Esophagus squamous epithelium (tissue), 5 donors: ENCODE measurements around the gene LKAAEAR1. TPM values are rescaled to one million over a fixed set of nuclear protein-coding genes. Genes with fewer than 3 reads are reported as not detected.

Experiments used
- DNase-seq: peaks from one replicate; lab custom pipeline; 2025; lab: John Stamatoyannopoulos, UW
- H3K27ac ChIP-seq, 4 donors: fragments of 200-600 bp; sonication (generic); one replicate each; pipeline ENCODE4 v1.5.1; 2016 to 2019; ENCODE audit warnings: mild to moderate bottlenecking in 1 of 4
- H3K27me3 ChIP-seq, 4 donors: fragments of 200-600 bp; sonication (generic); 1 replicate in 3 of 4; 2 replicates in 1 of 4; pipeline versions ENCODE4 v1.5.1 to v1.6.0; 2017 to 2021; ENCODE audit warnings: antibody characterized with exemption in 1 of 4
- H3K36me3 ChIP-seq, 3 donors: fragments of 200-600 bp; sonication (generic); one replicate each; pipeline ENCODE4 v1.5.1; 2016 to 2019
- H3K4me1 ChIP-seq, 3 donors: fragments of 200-600 bp; sonication (generic); one replicate each; pipeline ENCODE4 v1.5.1; 2017 to 2019
- H3K4me3 ChIP-seq, 4 donors: fragments of 200-600 bp; sonication (generic); 1 replicate in 3 of 4; 2 replicates in 1 of 4; pipeline ENCODE4 v1.5.1; 2016 to 2019; ENCODE audit warnings: mild to moderate bottlenecking in 2 of 4, moderate library complexity in 1 of 4
- H3K9me3 ChIP-seq, 3 donors: fragments of 200-600 bp; sonication (generic); one replicate each; pipeline ENCODE4 v1.5.1; 2016 to 2019
- POLR2A ChIP-seq, 4 donors: fragments of 450-650 bp; IDR thresholded peaks; one replicate each; pipeline ENCODE4 v1.6.1; 2017; ENCODE audit warnings: antibody characterized with exemption in 4 of 4, mild to moderate bottlenecking in 4 of 4, moderate library complexity in 3 of 4
- WGBS, 2 donors: methylation state at CpG; one replicate each; pipeline ENCODE4 v1.1.5; 2018; 5-methylcytosine and 5-hydroxymethylcytosine counted together
- intact Hi-C: fragments of 100-400 bp; cut with DNase I; formaldehyde crosslinking; loops from one replicate; pipeline ENCODE4 v1.15.0; 2022
- total RNA-seq, 4 donors: library from RNA; depleted of rRNA; stranded (reverse); fragments of >200 nt; gene quantifications; one replicate each; pipeline ENCODE4 v1.1.0, GENCODE V29; 2016
- TF ChIP-seq, protein P1 (sequence below), 6 experiments: fragments of 450-650 bp in 4 of 6; fragments of 200-600 bp in 2 of 6; sonication (generic) in 2 of 6; IDR thresholded peaks; one replicate each; pipeline ENCODE4 v1.5.1; 2016 to 2019; ENCODE audit warnings: antibody characterized with exemption in 6 of 6, mild to moderate bottlenecking in 4 of 6, moderate library complexity in 4 of 6
- donor health status: DM: yes; HTN: yes; CAD: no.

The LKAAEAR1 gene
- total RNA-seq, 4 donors from 2014 or later: not detected

GRCh38 chr20:64057628-64058498 is 26.3 kb downstream of the LKAAEAR1 start:
- intact Hi-C loops: no loop called here
- Histone ChIP-seq H3K27ac (peak overlapping the region; percentile 28 to 83 (median 60)), H3K36me3 (no peaks in the 10 kb centered on the region), H3K9me3 (no peaks in the 10 kb centered on the region), H3K27me3 (peaks cover 0 to 44% (median 2%) of the 10 kb centered on the region in 4 donors), H3K4me3 (peak overlapping the region in 2 of 4 donors; percentile 26 to 49), H3K4me1 (peaks cover 35 to 63% (median 48%) of the 10 kb centered on the region in 3 donors)
- TF ChIP-seq POLR2A (IDR thresholded peaks at IDR 0.05): no peak
- TF ChIP-seq, protein P1, sequence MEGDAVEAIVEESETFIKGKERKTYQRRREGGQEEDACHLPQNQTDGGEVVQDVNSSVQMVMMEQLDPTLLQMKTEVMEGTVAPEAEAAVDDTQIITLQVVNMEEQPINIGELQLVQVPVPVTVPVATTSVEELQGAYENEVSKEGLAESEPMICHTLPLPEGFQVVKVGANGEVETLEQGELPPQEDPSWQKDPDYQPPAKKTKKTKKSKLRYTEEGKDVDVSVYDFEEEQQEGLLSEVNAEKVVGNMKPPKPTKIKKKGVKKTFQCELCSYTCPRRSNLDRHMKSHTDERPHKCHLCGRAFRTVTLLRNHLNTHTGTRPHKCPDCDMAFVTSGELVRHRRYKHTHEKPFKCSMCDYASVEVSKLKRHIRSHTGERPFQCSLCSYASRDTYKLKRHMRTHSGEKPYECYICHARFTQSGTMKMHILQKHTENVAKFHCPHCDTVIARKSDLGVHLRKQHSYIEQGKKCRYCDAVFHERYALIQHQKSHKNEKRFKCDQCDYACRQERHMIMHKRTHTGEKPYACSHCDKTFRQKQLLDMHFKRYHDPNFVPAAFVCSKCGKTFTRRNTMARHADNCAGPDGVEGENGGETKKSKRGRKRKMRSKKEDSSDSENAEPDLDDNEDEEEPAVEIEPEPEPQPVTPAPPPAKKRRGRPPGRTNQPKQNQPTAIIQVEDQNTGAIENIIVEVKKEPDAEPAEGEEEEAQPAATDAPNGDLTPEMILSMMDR (IDR thresholded peaks at IDR 0.05): peak; percentile 74 to 89 (median 81)
- WGBS, 2 donors: 23 to 52% methylated on average over 15 to 18 of the region's 33 CpGs
- DNase-seq: no peak

DNA sequence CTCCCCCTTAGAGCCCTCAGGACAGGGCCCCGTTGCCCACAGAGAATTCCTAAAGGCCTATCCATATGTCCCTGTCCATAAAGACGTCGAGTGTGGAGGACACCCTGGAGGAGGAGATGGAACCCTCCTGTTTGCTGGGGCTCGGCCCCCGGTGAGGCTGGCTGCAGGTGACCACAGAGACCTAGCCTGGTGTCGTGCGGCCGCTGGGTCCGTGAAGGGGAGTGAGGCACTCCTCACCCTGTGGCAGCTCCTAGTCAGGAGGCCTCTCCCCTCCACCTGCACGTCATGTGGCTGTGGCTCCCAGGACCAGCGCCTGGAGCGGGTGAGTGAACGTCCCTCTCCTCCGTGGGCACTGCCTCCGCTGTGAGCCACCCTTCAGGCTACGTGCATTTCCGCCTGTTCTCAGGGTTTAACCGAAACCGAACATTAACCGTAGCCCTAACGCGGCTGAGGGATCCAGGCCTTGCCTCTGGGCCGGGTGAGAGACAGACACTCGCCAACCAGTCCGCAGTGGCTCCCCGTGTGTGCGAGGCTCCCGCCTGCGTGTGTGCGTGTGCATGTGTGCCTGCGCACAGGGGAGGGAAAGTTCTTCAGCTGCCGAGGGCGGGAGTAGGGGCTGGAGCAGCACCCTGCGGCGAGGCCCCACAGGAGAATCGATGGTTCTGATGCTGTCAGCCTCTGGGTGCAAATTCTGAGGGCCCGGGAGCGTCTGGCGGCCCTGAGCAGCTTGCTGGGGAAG is 27.1 kb downstream of the LKAAEAR1 start:
- no peak for TF ChIP-seq POLR2A (IDR thresholded peaks at IDR 0.05)
- TF ChIP-seq, protein P1 (IDR thresholded peaks at IDR 0.05): no peak
- DNase-seq: no peak
- Histone ChIP-seq H3K4me1 (peaks cover 29 to 64% (median 44%) of the 10 kb centered on the region in 3 donors), H3K9me3 (no peaks in the 10 kb centered on the region), H3K27me3 (peaks cover 0 to 52% (median 2%) of the 10 kb centered on the region in 4 donors), H3K36me3 (no peaks in the 10 kb centered on the region), H3K27ac (peak overlapping the region; percentile 28 to 83 (median 60)), H3K4me3 (peak overlapping the region in 2 of 4 donors; percentile 26 to 49)
- 56 to 70% methylated on average over 14 to 15 of the region's 39 CpGs for WGBS, 2 donors
- intact Hi-C loops: no loop called here

- intact Hi-C loops: no loop called here
- Histone ChIP-seq H3K4me3 (peak overlapping the region in 1 of 4 donors; percentile 49), H3K9me3 (no peaks in the 10 kb centered on the region), H3K4me1 (peaks cover 29 to 67% (median 43%) of the 10 kb centered on the region in 3 donors), H3K27ac (peak overlapping the region; percentile 28 to 83 (median 60)), H3K27me3 (peaks cover 0 to 57% (median 2%) of the 10 kb centered on the region in 4 donors), H3K36me3 (no peaks in the 10 kb centered on the region)
- 25% methylated on average over 5 of the region's 7 CpGs; no CpG with 5 or more reads in 1 of the 2 donors for WGBS, 2 donors
- TF ChIP-seq POLR2A (IDR thresholded peaks at IDR 0.05): no peak
- TF ChIP-seq, protein P1 (IDR thresholded peaks at IDR 0.05): no peak
- no peak for DNase-seq
Measured at GRCh38 chr20:64056639-64056888, 27.6 kb downstream of the LKAAEAR1 start.

DNA sequence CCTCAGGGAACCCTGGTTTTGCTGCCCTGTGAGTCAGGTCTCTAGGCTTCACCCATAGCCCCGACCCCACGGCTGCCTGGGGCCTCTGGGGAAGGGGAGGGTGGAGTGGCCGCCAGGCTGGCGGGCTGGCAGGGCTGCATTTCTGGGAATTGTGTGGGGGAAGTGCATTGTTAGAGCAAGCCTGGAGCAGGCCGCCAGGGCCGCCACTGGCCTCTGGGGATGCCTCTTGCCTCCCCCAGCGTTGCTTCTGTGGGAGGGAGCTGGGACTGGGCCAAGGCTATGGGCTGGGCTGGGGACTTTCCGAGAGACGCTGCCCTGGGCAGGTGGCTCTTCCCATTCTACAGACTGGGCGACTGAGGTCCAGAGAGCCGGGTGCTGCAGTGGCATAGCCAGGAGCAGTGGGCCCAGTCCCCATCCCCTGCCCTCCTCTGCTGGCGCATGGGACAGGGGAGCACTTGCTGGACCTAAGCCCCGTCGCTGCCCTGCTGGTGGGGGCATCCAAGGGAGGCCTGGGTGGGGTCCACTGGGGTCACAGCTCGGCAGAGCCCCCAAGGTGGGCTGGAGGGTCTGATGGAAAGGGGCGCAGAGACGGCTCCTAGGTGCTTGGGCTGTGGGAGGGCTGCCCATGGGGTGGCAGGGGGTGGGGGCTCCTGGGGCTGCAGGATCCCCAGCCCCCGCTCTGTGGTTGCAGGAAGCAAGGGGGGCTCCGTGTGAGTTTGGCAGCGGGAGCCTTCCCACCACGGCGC is 28.1 kb downstream of the LKAAEAR1 start:
- 75% methylated on average over 7 of the region's 22 CpGs; no CpG with 5 or more reads in 1 of the 2 donors for WGBS, 2 donors
- no peaks in the 10 kb centered on the region for H3K36me3 ChIP-seq
- H3K4me1 ChIP-seq: peaks cover 29 to 69% (median 43%) of the 10 kb centered on the region in 3 donors
- no peaks in the 10 kb centered on the region for H3K9me3 ChIP-seq
- DNase-seq: no peak
- TF ChIP-seq POLR2A (IDR thresholded peaks at IDR 0.05): no peak
- TF ChIP-seq, protein P1 (IDR thresholded peaks at IDR 0.05): peak in 2 of 6 experiments; percentile 6 to 10
- H3K4me3 ChIP-seq: peak overlapping the region in 1 of 4 donors; percentile 49
- peak overlapping the region; percentile 24 to 83 (median 70) for H3K27ac ChIP-seq
- H3K27me3 ChIP-seq: peaks cover 0 to 62% (median 2%) of the 10 kb centered on the region in 4 donors
- intact Hi-C loops: no loop called here
